ENCODE data around the gene MINDY1. TPM values are rescaled to one million over a fixed set of nuclear protein-coding genes. Genes with fewer than 3 reads are reported as not detected.

MINDY1 gene
- total RNA-seq, 2 experiments from 2014 or later = 10.4 TPM

GRCh38 chr1:150997126-150997872, 9.4 kb downstream of the MINDY1 start:
- no peaks in the 10 kb centered on the region for H3K9me3 Mint-ChIP-seq
- peaks cover 2% of the 10 kb centered on the region for H3K36me3 Mint-ChIP-seq (ENCODE audit: low read depth)
- peaks cover 22% of the 10 kb centered on the region for H3K4me1 Mint-ChIP-seq (ENCODE audit: low read depth)
- ChIA-PET POLR2A (interaction anchor here (1.3 to 2.0 kb wide), 2 partner anchors 9 to 71 kb away, joined by 4 to 12 read pairs; partner anchors contain the start of genes MINDY1 and SETDB1), CTCF (interaction anchor here (0.9 to 7.7 kb wide), 11 partner anchors 8 to 302 kb away, joined by 3 to 103 read pairs (median 6); partner anchors contain the start of genes ANXA9, MINDY1 and TNFAIP8L2)
- intact Hi-C loops (cut with micrococcal nuclease) = no loop called here
- H3K27me3 Mint-ChIP-seq = no peaks in the 10 kb centered on the region
- DNase-seq (no peak), ATAC-seq (no peak)
- no peak for TF ChIP-seq CTCF (IDR thresholded peaks at IDR 0.05)
- no peak overlapping the region for H3K4me3 Mint-ChIP-seq
- H3K27ac Mint-ChIP-seq = no peak overlapping the region

GRCh38 chr1:150995896-150996295, 10.8 kb downstream of the MINDY1 start:
- Mint-ChIP-seq H3K4me3 (no peak overlapping the region), H3K4me1 (ENCODE audit: low read depth) (peaks cover 11% of the 10 kb centered on the region), H3K9me3 (no peaks in the 10 kb centered on the region), H3K27me3 (no peaks in the 10 kb centered on the region), H3K36me3 (ENCODE audit: low read depth) (no peaks in the 10 kb centered on the region), H3K27ac (no peak overlapping the region)
- DNase-seq = peak; percentile 29
- intact Hi-C loops (cut with micrococcal nuclease) = no loop called here
- ATAC-seq = peak; percentile 36
- ChIA-PET CTCF (interaction anchor here (0.7 to 7.7 kb wide), 35 partner anchors 9 to 595 kb away, joined by 3 to 103 read pairs (median 4); partner anchors contain the start of genes ANXA9, CTSK, GOLPH3L and MINDY1), POLR2A (interaction anchor here (0.8 kb wide), 1 partner anchor 22 kb away, joined by 3 read pairs; no protein-coding TSS in a partner anchor)
- peak; percentile 96 for TF ChIP-seq CTCF (IDR thresholded peaks at IDR 0.05)

- no peak for TF ChIP-seq CTCF (IDR thresholded peaks at IDR 0.05)
- peaks cover 11% of the 10 kb centered on the region for H3K4me1 Mint-ChIP-seq (ENCODE audit: low read depth)
- no peaks in the 10 kb centered on the region for H3K9me3 Mint-ChIP-seq
- ATAC-seq (no peak), DNase-seq (no peak)
- no peak overlapping the region for H3K27ac Mint-ChIP-seq
- intact Hi-C loops (cut with micrococcal nuclease) = no loop called here
- H3K4me3 Mint-ChIP-seq = no peak overlapping the region
- H3K27me3 Mint-ChIP-seq = no peaks in the 10 kb centered on the region
- CTCF ChIA-PET = interaction anchor here (0.8 to 7.7 kb wide), 29 partner anchors 10 to 450 kb away, joined by 3 to 103 read pairs (median 4); partner anchors contain the start of genes ANXA9, CTSK, GOLPH3L and MINDY1
- POLR2A ChIA-PET = interaction anchor here (1.0 kb wide), 1 partner anchor 11 kb away, joined by 4 read pairs; the partner anchor contains the start of gene MINDY1
- H3K36me3 Mint-ChIP-seq (ENCODE audit: low read depth) = no peaks in the 10 kb centered on the region
Measured at GRCh38 chr1:150995460-150995859, 11.2 kb downstream of the MINDY1 start.

GRCh38 chr1:150994248-150994647, 12.5 kb downstream of the MINDY1 start:
- H3K4me3 Mint-ChIP-seq = no peak overlapping the region
- H3K36me3 Mint-ChIP-seq (ENCODE audit: low read depth) = no peaks in the 10 kb centered on the region
- no peak for ATAC-seq
- no peaks in the 10 kb centered on the region for H3K9me3 Mint-ChIP-seq
- ChIA-PET POLR2A (interaction anchor here (0.8 to 1.0 kb wide), 2 partner anchors 10 to 12 kb away, joined by 3 to 4 read pairs; partner anchors contain the start of gene MINDY1), CTCF (interaction anchor here (1.8 to 7.7 kb wide), 6 partner anchors 8 to 105 kb away, joined by 6 to 103 read pairs (median 27); partner anchors contain the start of genes ANXA9 and MINDY1)
- H3K4me1 Mint-ChIP-seq (ENCODE audit: low read depth) = peaks cover 4% of the 10 kb centered on the region
- no peaks in the 10 kb centered on the region for H3K27me3 Mint-ChIP-seq
- no peak overlapping the region for H3K27ac Mint-ChIP-seq
- no peak for TF ChIP-seq CTCF (IDR thresholded peaks at IDR 0.05)
- no peak for DNase-seq
- intact Hi-C loops (cut with micrococcal nuclease) = no loop called here

GRCh38 chr1:150992626-150993025, 14.1 kb downstream of the MINDY1 start:
- POLR2A ChIA-PET = interaction anchor here (0.8 kb wide), 1 partner anchor 17 kb away, joined by 3 read pairs; no protein-coding TSS in a partner anchor
- Mint-ChIP-seq H3K27me3 (no peaks in the 10 kb centered on the region), H3K36me3 (ENCODE audit: low read depth) (no peaks in the 10 kb centered on the region), H3K9me3 (no peaks in the 10 kb centered on the region), H3K27ac (no peak overlapping the region), H3K4me1 (ENCODE audit: low read depth) (peaks cover 5% of the 10 kb centered on the region), H3K4me3 (no peak overlapping the region)
- no peak for TF ChIP-seq CTCF (IDR thresholded peaks at IDR 0.05)
- intact Hi-C loops (cut with micrococcal nuclease) = no loop called here
- CTCF ChIA-PET = interaction anchor here (7.7 kb wide), 1 partner anchor 13 kb away, joined by 103 read pairs; the partner anchor contains the start of gene ANXA9
- ATAC-seq (no peak), DNase-seq (no peak)

All from activated CD8-positive, alpha-beta T cell treated with anti-CD3 and anti-CD28 coated beads for 36 hours (primary cell).